ENCODE data around the gene LGALS4.
"Not testable (repeated sequence)": the region's sequence is repeated elsewhere in the genome, so short reads cannot be mapped to it uniquely, and the experiment has no call there.

The LGALS4 gene

GRCh38 chr19:38812841-38813320, at the start of gene LGALS4:
LGALS4 (minus strand) TSS chr19:38812945; CDS start chr19:38812886, 59 bp downstream.
- DNase-seq (ENCODE audit: low read depth): no peak

DNA sequence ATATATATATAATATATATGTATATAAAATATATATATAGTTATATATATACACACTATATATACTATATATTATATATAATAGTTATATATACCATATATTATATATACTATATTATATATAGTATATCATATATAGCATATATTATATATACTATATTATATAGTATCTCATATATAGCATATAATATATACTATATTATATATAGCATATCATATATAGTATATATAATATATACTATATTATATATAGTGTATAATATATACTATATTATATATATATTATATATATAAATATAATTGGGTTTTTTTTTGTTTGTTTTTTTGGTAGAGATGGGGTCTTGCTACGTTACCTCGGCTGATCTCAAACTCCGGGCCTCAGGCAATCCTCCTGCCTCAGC, 48.6 kb upstream of the LGALS4 start:
- DNase-seq (ENCODE audit: low read depth): no peak

- not testable (repeated sequence) for DNase-seq (ENCODE audit: low read depth)
These were observed 47.0 kb upstream of the LGALS4 start for GRCh38 chr19:38859631-38860204.

GRCh38 chr19:38856813-38857212, 44.1 kb upstream of the LGALS4 start:
- DNase-seq (ENCODE audit: low read depth): no peak

- not testable (repeated sequence) for DNase-seq (ENCODE audit: low read depth)
These were observed 43.0 kb upstream of the LGALS4 start for GRCh38 chr19:38855751-38856150.

GRCh38 chr19:38854961-38855360, 42.2 kb upstream of the LGALS4 start:
- DNase-seq (ENCODE audit: low read depth): not testable (repeated sequence)

- no peak for DNase-seq (ENCODE audit: low read depth)
These were observed 40.5 kb upstream of the LGALS4 start for GRCh38 chr19:38853214-38853613.

DNA sequence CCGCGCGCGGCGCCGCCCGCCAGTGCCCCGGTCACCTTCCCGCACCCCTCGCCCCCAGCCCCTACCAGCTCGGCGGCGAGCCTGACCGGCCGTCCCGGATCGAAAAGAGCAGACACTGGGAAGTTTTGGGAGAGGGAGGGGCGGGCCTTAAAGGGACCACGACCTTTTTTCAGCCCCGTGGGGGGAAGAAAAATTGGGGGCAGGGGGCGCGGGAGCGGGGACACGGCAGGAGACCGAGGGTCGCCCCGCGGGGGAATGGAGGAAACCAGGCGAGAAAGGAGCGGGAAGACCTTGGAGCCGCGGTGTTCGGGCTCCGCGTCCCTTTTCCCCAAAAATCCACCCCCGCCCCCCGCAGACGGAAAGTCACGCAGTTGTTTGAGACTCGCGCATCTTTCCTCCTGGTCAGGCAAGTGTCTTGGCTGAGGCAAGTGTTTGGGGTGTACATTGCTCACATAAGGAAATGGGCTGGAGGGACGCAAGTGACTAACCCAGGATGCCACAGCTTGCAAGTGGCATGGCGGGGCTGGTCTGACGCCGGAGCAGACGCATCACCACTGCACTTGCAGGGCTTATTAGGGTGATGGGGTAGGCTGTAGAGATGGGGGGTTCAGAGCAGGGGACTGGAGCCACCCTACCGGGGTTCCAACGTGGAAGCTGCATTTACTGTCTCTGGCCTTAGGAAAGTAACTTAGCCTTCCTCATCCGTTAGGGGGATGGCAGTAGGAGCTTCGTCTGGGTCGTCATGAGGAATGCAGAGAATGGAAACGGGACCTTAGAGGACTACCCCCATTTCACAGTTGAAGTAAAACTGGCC, 39.7 kb upstream of the LGALS4 start:
- DNase-seq (ENCODE audit: low read depth): peak; percentile 87

DNA sequence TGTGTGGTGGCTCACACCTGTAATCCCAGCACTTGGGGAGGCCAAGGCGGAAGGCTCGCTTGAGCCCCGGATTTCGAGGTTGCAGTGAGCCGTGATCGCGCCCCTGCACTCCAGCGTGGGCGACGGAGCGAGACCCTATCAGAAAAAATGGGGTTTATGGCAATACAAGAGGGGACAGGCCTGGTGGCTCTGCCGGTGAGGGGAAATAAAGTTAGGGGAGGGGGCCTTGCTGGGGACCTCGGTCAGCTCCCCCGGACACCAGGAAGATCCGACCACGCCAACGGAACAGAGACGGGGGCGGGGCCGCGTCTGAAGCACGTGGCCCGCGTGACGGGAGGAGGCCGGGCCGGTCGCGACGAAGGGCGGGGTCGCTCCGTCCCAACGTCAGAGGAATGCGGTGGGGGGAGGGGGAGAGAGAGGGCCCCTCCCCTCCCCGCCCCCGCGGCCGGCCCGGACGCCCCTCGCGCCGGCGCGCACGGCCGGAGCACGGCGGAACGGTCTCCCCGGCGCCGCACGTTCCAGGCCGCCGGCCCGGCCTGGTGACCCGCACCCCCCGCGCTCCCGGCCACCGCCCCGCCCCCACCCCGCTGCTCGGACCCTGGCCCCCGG, 39.0 kb upstream of the LGALS4 start:
- peak; percentile 93 for DNase-seq (ENCODE audit: low read depth)

- no peak for DNase-seq (ENCODE audit: low read depth)
These were observed 38.4 kb upstream of the LGALS4 start for GRCh38 chr19:38850976-38851621.

DNA sequence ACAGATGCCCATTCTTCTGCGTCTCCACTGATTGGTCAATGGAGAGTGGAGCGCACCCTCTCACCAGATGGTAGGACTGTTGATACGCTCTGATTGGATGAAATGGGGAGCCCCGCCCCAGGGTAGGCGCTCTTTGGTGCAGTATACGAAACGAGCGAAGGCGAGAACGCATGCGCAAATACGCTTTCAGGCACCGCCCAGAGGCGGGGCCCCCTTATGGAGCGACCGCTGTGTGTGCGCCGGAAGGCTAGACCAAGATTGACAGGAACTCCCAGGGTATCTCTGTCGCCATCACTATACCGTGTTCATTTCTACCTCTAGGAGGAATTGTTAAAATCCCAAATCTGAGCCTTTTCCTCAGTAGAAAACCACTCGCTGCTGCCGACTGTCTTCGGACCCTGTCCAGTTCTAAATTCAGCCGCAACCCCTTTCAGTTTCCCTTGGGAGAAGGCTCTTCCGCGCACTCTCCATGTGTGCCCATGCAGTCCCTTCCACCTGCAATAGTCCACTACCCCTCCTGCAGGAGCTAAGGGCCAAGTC, 37.8 kb upstream of the LGALS4 start:
- DNase-seq (ENCODE audit: low read depth): no peak

DNA sequence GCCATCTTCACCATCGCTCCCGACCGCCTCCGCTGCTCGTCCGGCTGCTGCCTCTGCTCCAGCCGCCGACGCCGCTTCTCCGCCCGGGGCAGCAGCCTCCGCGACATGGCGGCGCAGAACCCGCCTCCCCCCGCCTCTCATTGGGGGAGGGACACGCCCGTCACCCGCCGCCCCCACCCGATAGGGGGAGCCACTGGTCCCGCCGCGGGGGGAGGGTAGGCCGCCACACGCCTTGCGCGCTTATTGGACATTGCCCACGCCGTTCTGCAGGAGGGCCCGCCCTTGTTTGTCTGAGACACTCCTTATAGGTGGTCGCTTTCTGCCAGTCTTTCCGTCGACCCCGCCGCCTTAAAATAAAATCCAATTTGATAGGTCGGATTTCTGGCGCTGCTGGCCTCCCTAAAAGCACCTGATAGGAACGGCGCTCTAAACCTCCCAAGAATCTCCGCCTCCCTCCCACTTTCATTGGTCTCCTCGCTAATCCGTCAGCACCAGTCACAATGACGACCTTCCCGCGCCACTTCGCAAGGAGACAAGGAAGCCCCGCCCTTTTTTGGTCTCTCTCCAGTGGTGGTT, 37.2 kb upstream of the LGALS4 start, which contains the start of gene HNRNPL:
Gene HNRNPL, minus strand, starts transcription at position 127 of the 576 bp plus-strand sequence. Its CDS starts 20 bp downstream, at position 107.
- DNase-seq (ENCODE audit: low read depth): peak; percentile 100

DNA sequence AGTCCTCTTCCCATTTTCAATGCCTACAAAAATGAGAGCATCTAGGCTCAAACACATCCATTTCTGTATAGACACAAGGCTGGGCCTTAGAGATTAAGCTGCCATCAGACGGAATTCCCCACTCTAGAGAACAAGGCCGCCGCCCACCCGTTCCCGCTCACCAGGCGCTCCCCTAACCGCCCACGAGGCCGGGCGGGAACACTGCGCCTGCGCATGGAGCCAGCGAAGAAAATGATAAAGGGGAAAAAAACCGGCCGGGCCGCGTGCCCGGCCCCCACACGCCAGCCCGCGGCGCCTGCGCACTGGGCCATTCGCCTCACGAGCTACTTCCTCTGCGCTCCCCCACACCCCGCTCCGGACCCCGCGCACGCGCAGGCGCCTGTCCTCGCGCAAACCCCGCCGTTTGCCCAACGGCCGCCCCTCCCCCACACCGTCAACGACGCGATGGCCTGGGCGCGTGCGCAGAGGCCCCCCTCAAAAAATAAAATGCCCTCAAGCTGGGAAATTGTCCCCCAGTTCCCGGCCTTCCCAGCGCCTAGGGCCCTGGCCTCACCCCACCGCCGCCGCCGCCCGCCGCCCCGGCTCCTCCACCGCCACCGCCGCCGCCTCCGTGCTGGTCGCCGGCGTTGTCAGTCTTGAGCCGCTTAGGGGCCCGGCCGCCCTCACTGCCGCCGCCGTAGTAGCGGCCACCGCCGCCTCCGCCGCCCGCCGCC, 36.6 kb upstream of the LGALS4 start:
- DNase-seq (ENCODE audit: low read depth): peak; percentile 95

DNA sequence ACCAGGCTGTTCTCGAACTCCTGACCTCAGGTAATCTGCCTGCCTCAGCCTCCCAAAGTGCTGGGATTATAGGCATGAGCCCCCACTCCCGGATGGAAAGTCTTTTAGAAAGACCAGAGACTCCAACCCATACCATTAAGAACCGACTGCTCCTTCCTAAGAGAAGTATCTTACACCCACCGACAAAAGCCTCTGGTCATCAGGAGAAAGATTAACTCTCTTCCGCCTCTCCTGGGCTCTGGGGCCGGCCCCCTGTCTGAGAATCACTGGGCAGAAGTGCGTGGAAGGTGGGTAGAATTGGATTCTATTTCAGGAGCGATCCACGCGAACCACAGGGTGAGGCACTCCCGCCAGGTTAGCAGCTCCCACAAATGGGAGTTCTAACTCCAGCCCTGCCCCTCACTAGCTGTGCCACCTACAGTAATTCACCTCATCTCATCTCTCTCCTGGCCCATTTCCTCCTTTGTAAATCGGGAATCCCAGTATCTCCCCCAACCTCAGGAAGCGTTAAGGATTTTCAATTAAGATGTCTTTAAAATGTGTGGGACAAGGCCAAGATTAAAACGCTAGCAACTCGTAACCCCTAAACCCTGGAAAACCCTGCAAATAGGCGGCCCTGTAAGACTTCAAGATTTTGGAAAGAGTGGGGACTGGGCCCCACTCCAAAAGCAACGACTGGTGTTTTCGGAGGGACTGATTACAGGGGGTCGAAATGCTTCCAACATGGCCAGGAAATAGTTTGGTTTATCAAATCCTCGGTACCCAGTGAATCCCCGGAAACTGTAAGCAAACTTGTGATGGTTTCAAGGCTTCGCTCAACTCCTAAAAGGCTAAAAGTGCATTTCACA, 35.8 kb upstream of the LGALS4 start:
- DNase-seq (ENCODE audit: low read depth): no peak

DNA sequence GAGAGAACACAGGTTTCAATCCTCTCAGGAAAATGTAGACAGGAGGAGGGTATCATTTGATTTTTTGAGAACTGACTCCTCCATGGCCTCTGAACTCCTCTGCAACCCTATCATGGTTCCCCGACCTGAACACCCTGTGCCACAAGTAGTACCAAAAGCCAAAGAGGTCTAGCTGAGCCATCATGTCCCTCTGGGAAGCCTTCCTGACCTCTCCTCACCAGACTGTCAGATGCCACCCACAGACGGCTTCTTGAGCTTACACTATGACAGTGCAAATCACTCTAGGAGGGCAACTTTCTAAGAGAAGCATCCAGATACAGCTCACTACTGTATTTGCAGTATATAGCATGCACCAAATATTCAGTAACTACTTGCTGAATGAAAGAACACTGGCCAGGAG, 33.4 kb upstream of the LGALS4 start:
- no peak for DNase-seq (ENCODE audit: low read depth)

DNA sequence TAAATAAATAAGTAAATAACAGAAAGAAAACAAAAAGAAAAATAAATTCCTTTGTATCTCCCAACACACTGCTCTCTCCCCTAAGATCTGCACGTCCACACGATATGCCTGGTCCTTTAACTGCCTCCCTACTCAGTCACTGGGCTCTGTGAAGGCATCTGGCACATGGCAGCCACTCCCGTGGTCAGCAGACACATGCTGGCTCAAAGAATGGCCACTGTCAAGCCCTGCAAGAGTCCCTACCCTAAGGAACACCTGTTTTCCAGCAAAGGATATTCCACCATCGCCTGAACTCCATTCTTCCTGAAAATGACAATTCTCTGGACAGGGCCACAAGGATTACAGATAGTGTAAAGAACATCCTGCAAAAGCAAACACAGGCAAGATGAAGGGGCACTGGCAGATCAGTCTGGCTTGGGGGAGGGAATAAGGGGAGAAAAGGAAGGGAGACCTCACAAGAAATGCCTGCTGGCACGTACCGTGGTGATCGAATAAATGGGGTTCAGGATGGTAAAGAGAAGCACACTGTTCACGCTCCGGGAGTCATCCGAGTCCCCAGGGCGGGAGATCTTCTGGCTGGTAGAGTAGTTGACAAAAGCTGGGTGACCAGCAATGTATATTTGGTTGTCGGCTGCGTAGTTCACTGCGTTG, 32.8 kb upstream of the LGALS4 start:
- DNase-seq (ENCODE audit: low read depth): no peak

DNA sequence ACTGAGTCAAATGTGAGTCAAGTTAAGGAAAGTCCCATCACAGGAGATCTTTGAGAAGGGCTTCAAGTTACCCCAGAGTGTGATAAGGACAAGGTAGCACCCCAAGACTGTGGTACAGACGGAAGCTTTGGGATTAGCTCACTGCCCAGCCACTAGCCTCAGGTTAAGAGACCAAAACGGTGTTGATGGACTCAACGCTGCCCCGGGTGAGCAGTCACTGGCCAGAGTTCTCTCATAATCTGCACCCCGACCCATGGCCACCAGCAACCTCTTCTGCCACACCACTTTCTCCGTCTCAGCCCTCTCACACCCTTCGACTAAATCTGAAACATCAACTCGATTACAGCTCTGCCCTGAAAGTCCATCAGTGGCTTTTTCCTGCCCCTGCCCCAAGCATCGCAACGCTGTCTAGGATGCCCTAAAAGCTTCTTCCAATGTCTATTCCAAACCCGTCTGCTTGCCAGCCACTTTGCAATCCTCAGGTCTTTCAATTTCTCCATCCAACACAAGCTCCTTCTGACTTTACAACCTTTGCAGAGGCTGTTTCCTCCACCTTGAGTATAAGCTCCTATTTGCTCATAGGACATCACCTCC, 31.4 kb upstream of the LGALS4 start:
- DNase-seq (ENCODE audit: low read depth): no peak

DNA sequence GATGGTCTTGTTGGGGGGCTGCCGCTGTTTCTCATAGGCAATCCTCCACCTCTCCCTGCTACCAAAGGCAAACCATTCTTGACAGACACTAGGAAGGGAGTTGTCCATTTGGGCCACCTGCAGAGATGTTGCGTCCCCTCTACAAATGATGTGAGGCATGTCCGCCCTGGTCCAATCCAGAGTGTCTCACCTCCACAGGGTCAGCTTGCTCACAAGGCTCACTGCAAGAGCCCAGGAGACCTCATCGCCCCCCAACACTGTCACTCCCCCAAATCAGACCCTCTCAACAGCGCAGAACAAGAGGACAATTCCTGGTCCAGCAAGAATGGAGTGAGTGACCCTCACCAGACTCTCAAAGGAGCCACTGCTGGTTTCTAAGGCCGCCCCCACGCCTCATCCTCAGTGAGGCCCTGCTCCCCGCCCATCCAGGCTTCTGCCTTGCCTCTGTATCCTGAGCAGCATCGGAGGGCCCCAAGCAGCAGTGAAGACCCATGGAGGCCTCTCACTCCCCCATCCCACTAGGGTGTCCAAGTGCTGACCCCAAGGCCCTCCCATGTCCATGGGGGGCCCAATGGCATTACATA, 30.5 kb upstream of the LGALS4 start:
- DNase-seq (ENCODE audit: low read depth): no peak

All from EH (cell line).